GM13976 (cell line): ENCODE results near the gene ABCF1.

Experiments used
- DNase-seq: peaks from one replicate; pipeline ENCODE4 v3.0.0; 2012; ENCODE audit warnings: low spot score
- in situ Hi-C: fragments of 300-500 bp; cut with MboI; formaldehyde crosslinking; loops from one replicate; pipeline ENCODE4 v1.12.0; 2022; ENCODE audit warnings: low sequenced_read_pairs, mixed read lengths, inconsistent platforms; ENCODE audit not compliant: unreplicated experiment
- TF ChIP-seq, protein P1 (sequence below): IDR thresholded peaks from 2 replicates; pipeline ENCODE4 v1.5.1; 2012; ENCODE audit warnings: borderline replicate concordance, mild to moderate bottlenecking; ENCODE audit not compliant: insufficient read depth; ENCODE audit errors: extremely low read depth, missing control alignments, control extremely low read depth

ABCF1 gene

GRCh38 chr6:30570263-30570662 is 979 bp upstream of the ABCF1 start:
- DNase-seq: no peak
- TF ChIP-seq, protein P1, sequence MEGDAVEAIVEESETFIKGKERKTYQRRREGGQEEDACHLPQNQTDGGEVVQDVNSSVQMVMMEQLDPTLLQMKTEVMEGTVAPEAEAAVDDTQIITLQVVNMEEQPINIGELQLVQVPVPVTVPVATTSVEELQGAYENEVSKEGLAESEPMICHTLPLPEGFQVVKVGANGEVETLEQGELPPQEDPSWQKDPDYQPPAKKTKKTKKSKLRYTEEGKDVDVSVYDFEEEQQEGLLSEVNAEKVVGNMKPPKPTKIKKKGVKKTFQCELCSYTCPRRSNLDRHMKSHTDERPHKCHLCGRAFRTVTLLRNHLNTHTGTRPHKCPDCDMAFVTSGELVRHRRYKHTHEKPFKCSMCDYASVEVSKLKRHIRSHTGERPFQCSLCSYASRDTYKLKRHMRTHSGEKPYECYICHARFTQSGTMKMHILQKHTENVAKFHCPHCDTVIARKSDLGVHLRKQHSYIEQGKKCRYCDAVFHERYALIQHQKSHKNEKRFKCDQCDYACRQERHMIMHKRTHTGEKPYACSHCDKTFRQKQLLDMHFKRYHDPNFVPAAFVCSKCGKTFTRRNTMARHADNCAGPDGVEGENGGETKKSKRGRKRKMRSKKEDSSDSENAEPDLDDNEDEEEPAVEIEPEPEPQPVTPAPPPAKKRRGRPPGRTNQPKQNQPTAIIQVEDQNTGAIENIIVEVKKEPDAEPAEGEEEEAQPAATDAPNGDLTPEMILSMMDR: no peak
- in situ Hi-C loops: no loop called here

DNA sequence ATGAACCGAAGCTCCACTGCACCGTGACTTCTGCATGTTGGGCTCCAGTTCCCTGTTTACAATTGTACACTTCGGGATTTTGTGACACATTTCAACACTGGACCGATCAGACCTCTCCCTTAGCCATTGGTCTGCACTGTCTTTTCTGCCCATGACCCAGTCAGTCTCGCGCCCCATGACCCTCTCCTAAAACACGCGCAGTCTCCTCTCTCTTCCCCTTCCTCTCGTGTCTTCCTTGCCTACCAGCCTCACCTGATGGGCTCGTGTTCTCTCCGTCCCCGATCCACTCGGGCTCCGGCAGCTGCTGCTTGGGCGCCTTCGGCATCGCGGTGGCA is 535 bp upstream of the ABCF1 start:
- TF ChIP-seq, protein P1: no peak
- DNase-seq: no peak
- in situ Hi-C loops: no loop called here

- in situ Hi-C loops: no loop called here
- TF ChIP-seq, protein P1: no peak
- DNase-seq: no peak
Measured at GRCh38 chr6:30571762-30572082, 480 bp downstream of the ABCF1 start.

DNA sequence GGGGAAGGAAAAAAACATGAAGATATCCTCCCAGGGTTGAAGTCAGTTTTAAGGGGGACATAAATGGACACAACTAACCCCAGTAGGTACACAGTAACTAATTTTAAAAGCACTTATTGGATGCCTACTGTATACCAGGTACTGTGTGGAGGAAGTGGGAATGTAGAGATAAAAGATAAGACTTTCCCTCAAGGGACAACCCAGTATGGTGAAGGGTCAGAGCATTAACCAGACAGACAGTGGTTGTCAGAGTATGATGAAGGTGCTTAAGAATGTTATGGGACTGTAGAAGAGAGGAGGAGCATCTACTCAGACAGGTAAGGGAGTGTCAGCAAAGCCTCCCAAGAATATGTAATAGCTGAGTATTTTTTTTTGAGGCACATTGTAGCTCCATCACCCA is 906 bp downstream of the ABCF1 start:
- no peak for DNase-seq
- TF ChIP-seq, protein P1: no peak

GRCh38 chr6:30573113-30573512 is 1.9 kb downstream of the ABCF1 start:
- TF ChIP-seq, protein P1: no peak
- DNase-seq: no peak
- in situ Hi-C loops: no loop called here

More for the DNA sequence above, 906 bp downstream of the ABCF1 start:
- in situ Hi-C loops: no loop called here

DNA sequence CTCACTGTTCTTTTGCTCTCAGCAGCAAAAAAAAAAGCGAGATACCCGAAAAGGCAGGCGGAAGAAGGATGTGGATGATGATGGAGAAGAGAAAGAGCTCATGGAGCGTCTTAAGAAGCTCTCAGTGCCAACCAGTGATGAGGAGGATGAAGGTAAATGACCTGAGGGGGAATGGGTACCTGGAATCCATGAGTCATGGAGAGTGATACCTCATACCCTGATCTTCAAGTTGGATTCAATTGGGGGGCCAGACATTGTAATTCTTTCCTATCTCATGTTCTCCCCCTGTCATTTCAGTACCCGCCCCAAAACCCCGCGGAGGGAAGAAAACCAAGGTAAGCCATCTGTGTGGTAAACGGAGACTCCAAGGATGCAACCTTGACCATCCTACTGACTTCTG is 6.8 kb downstream of the ABCF1 start:
- no peak for DNase-seq
- in situ Hi-C loops: no loop called here
- TF ChIP-seq, protein P1: no peak

GRCh38 chr6:30583921-30584320 is 12.7 kb downstream of the ABCF1 start:
- in situ Hi-C loops: no loop called here

More at GRCh38 chr6:30583921-30584320, 12.7 kb downstream of the ABCF1 start:
- TF ChIP-seq, protein P1: no peak
- no peak for DNase-seq
